Measurements from ENCODE around the gene PNPLA7. TPM values are rescaled to one million over a fixed set of nuclear protein-coding genes. Genes with fewer than 3 reads are reported as not detected.

PNPLA7 gene
- total and polyA plus RNA-seq, 2 of the 4 experiments (the other 2 are of a cell fraction) = under 0.01 to 0.89 TPM

DNA sequence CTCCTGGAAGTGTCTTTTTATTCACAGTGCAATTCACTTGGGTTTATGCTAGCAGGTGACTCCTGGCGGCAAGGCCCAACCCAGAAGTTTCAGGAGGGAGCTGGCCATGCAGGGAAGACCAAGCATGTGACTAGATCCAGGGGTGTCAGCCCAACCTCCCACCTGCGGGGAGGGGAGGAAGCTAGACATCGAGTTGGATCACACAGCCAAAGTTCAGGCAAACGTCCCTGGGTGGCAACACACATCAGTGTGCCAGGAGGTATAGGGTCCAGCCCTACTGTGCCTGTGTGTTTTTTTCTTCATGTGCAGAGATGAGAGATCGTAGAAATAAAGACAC lies 25.3 kb downstream of the PNPLA7 start:
- no peak overlapping the region for H3K14ac ChIP-seq (replicated peaks; ENCODE audit: low read depth, low read length)
- H4K91ac ChIP-seq (ENCODE audit: insufficient read depth, low read depth, low read length) = no peak overlapping the region
- H2AK5ac ChIP-seq (ENCODE audit: low read depth, low read length) = no peak overlapping the region
- no peak overlapping the region for H4K5ac ChIP-seq (ENCODE audit: low read depth, low read length)
- no peak overlapping the region for H3K23ac ChIP-seq (ENCODE audit: low read depth, low read length)
- no peaks in the 10 kb centered on the region for H3K79me1 ChIP-seq (ENCODE audit: low read depth in 1 of 2, low read length in 2 of 2)
- dilution Hi-C loops (cut with HindIII; ENCODE audit: low sequenced_read_pairs, unreplicated experiment) = no loop called here
- H4K8ac ChIP-seq (ENCODE audit: low read depth in 2 of 2, low read length in 2 of 2) = no peak overlapping the region
- no CpG with 5 or more reads among the region's 5 CpGs for WGBS, 2 experiments (ENCODE audit: extremely low coverage in 2 of 2, insufficient read length in 1 of 2)
- no peak overlapping the region for H3K27ac ChIP-seq (ENCODE audit: insufficient read depth, low read length)
- ATAC-seq (ENCODE audit: low read depth) (no peak), DNase-seq (no peak)
- H3K4me3 ChIP-seq (ENCODE audit: insufficient read depth, low read depth, low read length) = no peak overlapping the region
- H3K4me2 ChIP-seq (ENCODE audit: low read depth, low read length) = no peak overlapping the region
- POLR2A ChIA-PET (ENCODE audit: unreplicated experiment) = no interaction called here
- H2BK120ac ChIP-seq (ENCODE audit: low read depth, low read length) = no peak overlapping the region
- H2AFZ ChIP-seq (replicated peaks; ENCODE audit: low read length, poor library complexity) = no peak overlapping the region
- H2AK9ac ChIP-seq (replicated peaks; ENCODE audit: low read depth, low read length, poor library complexity) = no peak overlapping the region
- in situ Hi-C loops (cut with MboI; ENCODE audit: low sequenced_read_pairs) = loop anchor here (5.0 kb wide), 1 partner anchor 233 kb away; no protein-coding TSS in a partner anchor
- H3K56ac ChIP-seq (ENCODE audit: extremely low read depth, insufficient read depth, low read length) = no peak overlapping the region
- no peaks in the 10 kb centered on the region for H4K20me1 ChIP-seq (ENCODE audit: insufficient read depth, low read length)
- intact Hi-C loops (cut with micrococcal nuclease) = loop anchor here (5.0 kb wide), 1 partner anchor 233 kb away; no protein-coding TSS in a partner anchor
- CTCF ChIA-PET = no interaction called here
- no peaks in the 10 kb centered on the region for H3K9me3 ChIP-seq (ENCODE audit: control insufficient read depth, insufficient read depth, low read length)
- TF ChIP-seq, protein P1, sequence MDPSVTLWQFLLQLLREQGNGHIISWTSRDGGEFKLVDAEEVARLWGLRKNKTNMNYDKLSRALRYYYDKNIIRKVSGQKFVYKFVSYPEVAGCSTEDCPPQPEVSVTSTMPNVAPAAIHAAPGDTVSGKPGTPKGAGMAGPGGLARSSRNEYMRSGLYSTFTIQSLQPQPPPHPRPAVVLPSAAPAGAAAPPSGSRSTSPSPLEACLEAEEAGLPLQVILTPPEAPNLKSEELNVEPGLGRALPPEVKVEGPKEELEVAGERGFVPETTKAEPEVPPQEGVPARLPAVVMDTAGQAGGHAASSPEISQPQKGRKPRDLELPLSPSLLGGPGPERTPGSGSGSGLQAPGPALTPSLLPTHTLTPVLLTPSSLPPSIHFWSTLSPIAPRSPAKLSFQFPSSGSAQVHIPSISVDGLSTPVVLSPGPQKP (IDR thresholded peaks at IDR 0.05; ENCODE audit: borderline replicate concordance, low read depth, low read length) = no peak
- TF ChIP-seq NFE2L2 (IDR thresholded peaks at IDR 0.05; ENCODE audit: low read depth, low read length) = no peak
- TF ChIP-seq MXI1 (IDR thresholded peaks at IDR 0.05; ENCODE audit: borderline replicate concordance, low read depth, low read length) = no peak
- TF ChIP-seq BHLHE40 (IDR thresholded peaks at IDR 0.05; ENCODE audit: low read depth, low read length) = no peak
- TF ChIP-seq, protein P2, sequence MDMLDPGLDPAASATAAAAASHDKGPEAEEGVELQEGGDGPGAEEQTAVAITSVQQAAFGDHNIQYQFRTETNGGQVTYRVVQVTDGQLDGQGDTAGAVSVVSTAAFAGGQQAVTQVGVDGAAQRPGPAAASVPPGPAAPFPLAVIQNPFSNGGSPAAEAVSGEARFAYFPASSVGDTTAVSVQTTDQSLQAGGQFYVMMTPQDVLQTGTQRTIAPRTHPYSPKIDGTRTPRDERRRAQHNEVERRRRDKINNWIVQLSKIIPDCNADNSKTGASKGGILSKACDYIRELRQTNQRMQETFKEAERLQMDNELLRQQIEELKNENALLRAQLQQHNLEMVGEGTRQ (IDR thresholded peaks at IDR 0.05; ENCODE audit: low read depth, low read length) = no peak
- no peak for TF ChIP-seq FOS (IDR thresholded peaks at IDR 0.05; ENCODE audit: low read depth, low read length)
- TF ChIP-seq CTCF (conservative IDR thresholded peaks at IDR 0.05; ENCODE audit: low read depth, low read length) = no peak
- no peak for TF ChIP-seq MAZ (IDR thresholded peaks at IDR 0.05; ENCODE audit: borderline replicate concordance, low read depth, low read length)
- no peak for TF ChIP-seq POLR2A (IDR thresholded peaks at IDR 0.05; ENCODE audit: low read depth, low read length)
- no peak for TF ChIP-seq MAFK (IDR thresholded peaks at IDR 0.05; ENCODE audit: low read depth, low read length)
- no peak for TF ChIP-seq RFX5 (IDR thresholded peaks at IDR 0.05; ENCODE audit: low read depth, low read length)
- TF ChIP-seq CEBPB (IDR thresholded peaks at IDR 0.05; ENCODE audit: low read depth, low read length) = no peak
- TF ChIP-seq RCOR1 (IDR thresholded peaks at IDR 0.05; ENCODE audit: insufficient replicate concordance, low read length) = no peak
- TF ChIP-seq SMC3 (IDR thresholded peaks at IDR 0.05; ENCODE audit: low read depth, low read length) = no peak
- no peak for TF ChIP-seq CHD1 (IDR thresholded peaks at IDR 0.05; ENCODE audit: low read depth, low read length)
- TF ChIP-seq RAD21 (IDR thresholded peaks at IDR 0.05; ENCODE audit: low read length) = no peak
- no TSS peak for BruUV-seq (replicated peaks)
- H3K27me3 ChIP-seq (ENCODE audit: control insufficient read depth, insufficient read depth, low read length) = peaks cover 3% of the 10 kb centered on the region; the same call in 1 of the 2 replicates
- no peak overlapping the region for H3K9ac ChIP-seq (ENCODE audit: low read depth, low read length)
- H3K4me1 ChIP-seq (ENCODE audit: control insufficient read depth, insufficient read depth, low read length) = no peaks in the 10 kb centered on the region
- H3K9me1 ChIP-seq (ENCODE audit: insufficient read depth, low read length) = no peaks in the 10 kb centered on the region
- no peak overlapping the region for H2BK20ac ChIP-seq (ENCODE audit: low read depth, low read length)
- H3K36me3 ChIP-seq (ENCODE audit: control insufficient read depth, insufficient read depth, low read length) = no peaks in the 10 kb centered on the region
- no peak overlapping the region for H2BK5ac ChIP-seq (ENCODE audit: low read depth, low read length, poor library complexity, severe bottlenecking)
- H3K18ac ChIP-seq (ENCODE audit: low read depth, low read length) = no peak overlapping the region
- no peak overlapping the region for H3K4ac ChIP-seq (ENCODE audit: low read depth, low read length)
- H2BK15ac ChIP-seq (ENCODE audit: low read depth, low read length) = no peak overlapping the region

Data from IMR-90 (cell line).